HepG2 (cell line): ENCODE measurements around the gene C5orf47. TPM values are rescaled to one million over a fixed set of nuclear protein-coding genes. Genes with fewer than 3 reads are reported as not detected.
A peak's percentile ranks its signal among the peaks of the same experiment; 100 is the strongest.

Experiments
- ATAC-seq: fragments of 200-7000 bp; cut with Tn5 transposase; 3 replicates; pipeline ENCODE4 v1.9.1; 2020; ENCODE audit warnings: mild to moderate bottlenecking, moderate library complexity
- BruUV-seq: library from RNA; stranded (reverse); fragments of 400-500 nt; replicated peaks from 2 replicates; lab custom pipeline; 2021; lab: Mats Ljungman, UMichigan
- CTCF ChIA-PET: fragments of 300-600 bp; formaldehyde crosslinking; extraction: SDS; loops from one replicate; lab custom pipeline; 2021; ENCODE audit warnings: low total read pairs, inconsistent platforms, low intra/inter-chr PET ratio; lab: Yijun Ruan, JAX
- POLR2A ChIA-PET: fragments of 350-600 bp; sonication (Branson Sonifier 250); formaldehyde crosslinking; loops from one replicate; lab custom pipeline; 2020; ENCODE audit warnings: antibody characterized with exemption, inconsistent platforms; lab: Yijun Ruan, JAX
- DNase-seq: peaks from one replicate; pipeline ENCODE4 v3.0.0-alpha.2; 2015; ENCODE audit warnings: low spot score
- FAIRE-seq: peaks from 3 replicates; lab custom pipeline; 2011; peaks lifted over from hg19 to GRCh38; lab: Jason Lieb, UNC
- H2AFZ ChIP-seq: one replicate; pipeline ENCODE4 v1.6.1; 2011; ENCODE audit warnings: low read length, inconsistent platforms
- H3K27ac ChIP-seq: fragments of 300-600 bp; 3 replicates; pipeline ENCODE4 v1.8.0; 2011; ENCODE audit warnings: mixed run types, mild to moderate bottlenecking, mixed read lengths, low read length, inconsistent platforms; ENCODE audit not compliant: insufficient read depth; ENCODE audit errors: extremely low read length
- H3K27me3 ChIP-seq, 2 experiments: fragments of 200-600 bp in 1 of 2; 2 replicates in 1 of 2; 3 replicates in 1 of 2; pipeline versions ENCODE4 v1.6.0 to v1.8.0; 2011; ENCODE audit warnings: low read length in 2 of 2, mild to moderate bottlenecking in 2 of 2, moderate library complexity in 2 of 2, inconsistent platforms in 1 of 2; ENCODE audit not compliant: insufficient read depth in 2 of 2, control insufficient read depth in 1 of 2
- H3K36me3 ChIP-seq, 2 experiments: fragments of 200-600 bp in 1 of 2; replicated peaks in 1 of 2; 2 replicates in 1 of 2; 3 replicates in 1 of 2; pipeline versions ENCODE4 v1.5.1 to v1.8.0; 2011; ENCODE audit warnings: low read length in 2 of 2, inconsistent platforms in 1 of 2; ENCODE audit not compliant: insufficient read depth in 2 of 2, control insufficient read depth in 1 of 2
- H3K4me1 ChIP-seq: 2 replicates; pipeline ENCODE4 v1.5.1; 2012; ENCODE audit warnings: low read length, inconsistent platforms; ENCODE audit not compliant: insufficient read depth
- H3K4me2 ChIP-seq: 2 replicates; pipeline ENCODE4 v1.6.0; 2011; ENCODE audit warnings: low read depth, low read length, inconsistent platforms
- H3K4me3 ChIP-seq, 3 experiments: fragments of 200-600 bp in 1 of 3; sonication (generic), shearing (Covaris generic) in 1 of 3; replicated peaks in 1 of 3; 2 replicates each; pipeline ENCODE4 v1.5.1; 2011 to 2016; ENCODE audit warnings: low read length in 3 of 3, inconsistent platforms in 2 of 3, low read depth in 2 of 3, mild to moderate bottlenecking in 2 of 3, control low read depth in 1 of 3, mixed read lengths in 1 of 3; ENCODE audit not compliant: insufficient read depth in 1 of 3
- H3K79me2 ChIP-seq: one replicate; pipeline ENCODE4 v1.6.1; 2011; ENCODE audit warnings: low read length, inconsistent platforms; ENCODE audit not compliant: insufficient read depth
- H3K9ac ChIP-seq: 2 replicates; pipeline ENCODE4 v1.6.0; 2011; ENCODE audit warnings: mild to moderate bottlenecking, low read depth, low read length, inconsistent platforms; ENCODE audit not compliant: insufficient read depth
- H3K9me3 ChIP-seq: 2 replicates; pipeline ENCODE4 v1.5.1; 2012; ENCODE audit warnings: mild to moderate bottlenecking, low read length
- H4K20me1 ChIP-seq: 2 replicates; pipeline ENCODE4 v1.6.0; 2011; ENCODE audit warnings: inconsistent platforms, mild to moderate bottlenecking, low read length, moderate library complexity; ENCODE audit not compliant: insufficient read depth
- ARHGAP35 ChIP-seq: sonication (generic); formaldehyde crosslinking; IDR thresholded peaks from 2 replicates; pipeline ENCODE4 v1.9.0; 2022; ENCODE audit warnings: mild to moderate bottlenecking, inconsistent platforms, moderate library complexity, missing genetic modification reagents, borderline replicate concordance
- ARNTL ChIP-seq: sonication (generic); formaldehyde crosslinking; IDR thresholded peaks from 2 replicates; pipeline ENCODE4 v1.4.0; 2020; ENCODE audit warnings: mild to moderate bottlenecking, missing genetic modification reagents
- BCL6 ChIP-seq: IDR thresholded peaks from 2 replicates; pipeline ENCODE4 v1.6.1; 2016; ENCODE audit warnings: missing genetic modification reagents, missing compliant biosample characterization
- DNMT1 ChIP-seq: sonication (generic); formaldehyde crosslinking; IDR thresholded peaks from 2 replicates; pipeline ENCODE4 v1.5.1; 2020; ENCODE audit warnings: mild to moderate bottlenecking, missing genetic modification reagents
- FOXJ3 ChIP-seq: sonication (generic); formaldehyde crosslinking; IDR thresholded peaks from 2 replicates; pipeline ENCODE4 v1.4.0; 2020; ENCODE audit warnings: missing genetic modification reagents, mild to moderate bottlenecking, borderline replicate concordance
- HDAC1 ChIP-seq: sonication (generic); formaldehyde crosslinking; IDR thresholded peaks from 2 replicates; pipeline ENCODE4 v1.5.1; 2020; ENCODE audit warnings: mild to moderate bottlenecking, missing genetic modification reagents
- KLF15 ChIP-seq: sonication (generic); formaldehyde crosslinking; IDR thresholded peaks from 2 replicates; pipeline ENCODE4 v1.8.1; 2023; ENCODE audit warnings: borderline replicate concordance, mild to moderate bottlenecking, inconsistent platforms, missing genetic modification reagents, mixed read lengths
- KLF16 ChIP-seq, 2 experiments: sonication (generic) in 1 of 2; formaldehyde crosslinking in 1 of 2; IDR thresholded peaks; 2 replicates each; pipeline versions ENCODE4 v1.6.1 to v1.8.0; 2016 to 2023; ENCODE audit warnings: missing genetic modification reagents in 2 of 2, missing compliant biosample characterization in 1 of 2
- MIXL1 ChIP-seq: IDR thresholded peaks from 2 replicates; pipeline ENCODE4 v1.6.1; 2016
- ZHX2 ChIP-seq, 2 experiments: sonication (generic) in 1 of 2; formaldehyde crosslinking in 1 of 2; IDR thresholded peaks; 2 replicates each; pipeline versions ENCODE4 v1.6.1 to v1.9.0; 2014 to 2022; ENCODE audit warnings: antibody characterized with exemption in 1 of 2, borderline replicate concordance in 1 of 2, inconsistent platforms in 1 of 2, low read depth in 1 of 2, missing genetic modification reagents in 1 of 2
- ZNF775 ChIP-seq: sonication (generic); formaldehyde crosslinking; IDR thresholded peaks from 2 replicates; pipeline ENCODE4 v1.4.0; 2020; ENCODE audit warnings: missing genetic modification reagents, mild to moderate bottlenecking, moderate library complexity, borderline replicate concordance
- ZZZ3 ChIP-seq: sonication (generic); formaldehyde crosslinking; IDR thresholded peaks from 2 replicates; pipeline ENCODE4 v1.4.0; 2020; ENCODE audit warnings: missing genetic modification reagents, mild to moderate bottlenecking, borderline replicate concordance
- WGBS: methylation state at CpG from one replicate; pipeline ENCODE4 v1.1.6; 2017; ENCODE audit warnings: low lambda C conversion rate; 5-methylcytosine and 5-hydroxymethylcytosine counted together
- in situ Hi-C: cut with HindIII; loops from 2 replicates; pipeline ENCODE4 v1.10.0; 2017; ENCODE audit warnings: low pct_unique_long_range_greater_than_20kb; ENCODE audit not compliant: extremely low pct_ligation_motif_present
- intact Hi-C: fragments of 100-400 bp; cut with micrococcal nuclease; formaldehyde crosslinking; loops from one replicate; pipeline ENCODE4 v1.10.0; 2022; ENCODE audit not compliant: unreplicated experiment
- polyA plus RNA-seq, 8 experiments: library from polyadenylated mRNA; depleted of rRNA in 3 of 8; stranded (reverse) in 7 of 8; unstranded in 1 of 8; fragments of >200 nt; fragmentation: Illumina TruSeq in 4 of 8; extraction: Trizol in 4 of 8; gene quantifications; 2 replicates each; pipeline versions ENCODE4 v1.2.1 to v1.2.3, GENCODE V29; 2011 to 2016; ENCODE audit warnings: low read depth in 4 of 8, missing spikeins in 1 of 8, mixed read lengths in 1 of 8; ENCODE audit not compliant: insufficient read depth in 1 of 8
- total RNA-seq, 5 experiments: library from RNA; depleted of rRNA; stranded (reverse); fragments of >200 nt; fragmentation: Illumina TruSeq; extraction: Trizol; gene quantifications; 2 replicates each; pipeline ENCODE4 v1.2.3, GENCODE V29; 2016; ENCODE audit warnings: low read depth in 1 of 5

Gene C5orf47
- total and polyA plus RNA-seq, 2 of the 13 experiments (the other 11 are each of a cell fraction or from before 2014, with no cell fraction given), result not detected

GRCh38 chr5:173945160-173945559 lies 43.8 kb upstream of the C5orf47 start:
- Histone ChIP-seq H3K4me2 (no peak overlapping the region), H3K79me2 (peaks cover 13% of the 10 kb centered on the region), H3K9me3 (no peaks in the 10 kb centered on the region), H3K36me3 (peaks cover 10 to 28% of the 10 kb centered on the region in 2 experiments), H3K9ac (no peak overlapping the region), H3K4me3 (no peak overlapping the region), H3K27ac (peak overlapping the region; percentile 62), H4K20me1 (no peaks in the 10 kb centered on the region), H3K4me1 (peaks cover 76% of the 10 kb centered on the region), H3K27me3 (no peaks in the 10 kb centered on the region; a peak in 1 of 5 replicates), H2AFZ (no peak overlapping the region)
- no peak for TF ChIP-seq ARHGAP35 (CRISPR knock-in tag)
- no peak for TF ChIP-seq ARNTL (CRISPR knock-in tag)
- no peak for TF ChIP-seq KLF15 (CRISPR knock-in tag)
- no peak for TF ChIP-seq DNMT1 (CRISPR knock-in tag)
- DNase-seq (no peak), ATAC-seq (no peak), FAIRE-seq (no peak)
- no TSS peak for BruUV-seq
- in situ Hi-C loops (no loop called here), intact Hi-C loops (no loop called here)
- CTCF ChIA-PET, result no interaction called here
- POLR2A ChIA-PET, result interaction anchor here (4.0 kb wide), 1 partner anchor 12 kb away, joined by 32 read pairs; no protein-coding TSS in a partner anchor
- WGBS, result 92% methylated on average over 2 of the region's 2 CpGs

GRCh38 chr5:173946323-173946722 lies 42.6 kb upstream of the C5orf47 start:
- H4K20me1 ChIP-seq, result no peaks in the 10 kb centered on the region
- DNase-seq (peak; percentile 71), ATAC-seq (peak; percentile 75), FAIRE-seq (no peak)
- BruUV-seq, result no TSS peak
- H3K27ac ChIP-seq, result peak overlapping the region; percentile 62
- peak overlapping the region; percentile 28; the same call in 1 of the 2 replicates for H3K9ac ChIP-seq
- no peaks in the 10 kb centered on the region; a peak in 1 of 5 replicates for H3K27me3 ChIP-seq
- H3K4me3 ChIP-seq, result peak overlapping the region in 1 of 3 experiments; percentile 2; a peak in 1 of 6 replicates
- peaks cover 73% of the 10 kb centered on the region for H3K4me1 ChIP-seq
- H3K4me2 ChIP-seq, result peak overlapping the region; percentile 50; the same call in 1 of the 2 replicates
- ChIA-PET POLR2A (interaction anchor here (0.7 to 2.5 kb wide), 10 partner anchors 10 to 182 kb away, joined by 3 to 15 read pairs (median 4); partner anchors contain the start of gene CPEB4), CTCF (no interaction called here)
- H3K79me2 ChIP-seq, result peaks cover 7% of the 10 kb centered on the region
- no peak overlapping the region for H2AFZ ChIP-seq
- intact Hi-C loops (no loop called here), in situ Hi-C loops (no loop called here)
- no peaks in the 10 kb centered on the region for H3K9me3 ChIP-seq
- H3K36me3 ChIP-seq, result peaks cover 13 to 36% of the 10 kb centered on the region in 2 experiments
- 19% methylated on average over 2 of the region's 2 CpGs for WGBS
- TF ChIP-seq MIXL1 (peak; percentile 66; the same call in 1 of the 2 replicates), ZNF775 (CRISPR knock-in tag) (no peak), BCL6 (CRISPR knock-in tag) (peak; percentile 33; the same call in 1 of the 2 replicates), ZZZ3 (CRISPR knock-in tag) (no peak), KLF16 (CRISPR knock-in tag; IDR thresholded peaks at IDR 0.05) (0 out of 4 replicates have a peak, but pooled peaks of 1 of the 2 experiments have one; percentile 2), FOXJ3 (CRISPR knock-in tag) (0 out of 2 replicates have a peak, but pooled peaks have one; percentile 42), ZHX2 (IDR thresholded peaks at IDR 0.05; ENCODE audit: low read depth) (no peak), ZHX2 (CRISPR knock-in tag; IDR thresholded peaks at IDR 0.05; ENCODE audit: borderline replicate concordance) (no peak), HDAC1 (CRISPR knock-in tag) (peak; percentile 67)
